Measurements from ENCODE around the gene FMO5.

DNA sequence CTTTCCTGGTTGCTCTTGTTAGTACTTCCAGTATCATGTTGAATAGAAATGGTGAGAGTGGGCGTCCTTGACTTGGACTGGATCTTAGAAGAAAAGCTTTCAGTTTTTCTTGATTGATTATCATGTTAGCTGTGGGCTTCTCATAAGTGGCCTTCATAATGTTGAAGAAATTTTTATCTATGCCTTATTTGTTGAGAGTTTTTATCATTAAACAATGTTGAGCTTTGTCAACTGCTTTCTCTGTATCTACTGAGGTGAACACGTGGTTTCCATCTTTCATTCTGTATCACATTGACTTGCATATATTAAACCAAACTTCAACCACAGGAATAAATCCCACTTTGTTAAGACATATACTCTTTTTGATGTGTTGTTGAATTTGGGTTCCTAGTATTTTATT lies 82.3 kb downstream of the FMO5 start:
- TF ChIP-seq, protein P1, sequence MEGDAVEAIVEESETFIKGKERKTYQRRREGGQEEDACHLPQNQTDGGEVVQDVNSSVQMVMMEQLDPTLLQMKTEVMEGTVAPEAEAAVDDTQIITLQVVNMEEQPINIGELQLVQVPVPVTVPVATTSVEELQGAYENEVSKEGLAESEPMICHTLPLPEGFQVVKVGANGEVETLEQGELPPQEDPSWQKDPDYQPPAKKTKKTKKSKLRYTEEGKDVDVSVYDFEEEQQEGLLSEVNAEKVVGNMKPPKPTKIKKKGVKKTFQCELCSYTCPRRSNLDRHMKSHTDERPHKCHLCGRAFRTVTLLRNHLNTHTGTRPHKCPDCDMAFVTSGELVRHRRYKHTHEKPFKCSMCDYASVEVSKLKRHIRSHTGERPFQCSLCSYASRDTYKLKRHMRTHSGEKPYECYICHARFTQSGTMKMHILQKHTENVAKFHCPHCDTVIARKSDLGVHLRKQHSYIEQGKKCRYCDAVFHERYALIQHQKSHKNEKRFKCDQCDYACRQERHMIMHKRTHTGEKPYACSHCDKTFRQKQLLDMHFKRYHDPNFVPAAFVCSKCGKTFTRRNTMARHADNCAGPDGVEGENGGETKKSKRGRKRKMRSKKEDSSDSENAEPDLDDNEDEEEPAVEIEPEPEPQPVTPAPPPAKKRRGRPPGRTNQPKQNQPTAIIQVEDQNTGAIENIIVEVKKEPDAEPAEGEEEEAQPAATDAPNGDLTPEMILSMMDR (conservative IDR thresholded peaks at IDR 0.05; ENCODE audit: low read depth in 2 of 2) = no peak
- TF ChIP-seq ZNF331 (CRISPR knock-in tag; IDR thresholded peaks at IDR 0.05; ENCODE audit: low read depth) (no peak), POLR2AphosphoS5 (IDR thresholded peaks at IDR 0.05; ENCODE audit: low read depth) (no peak), EZH2 (IDR thresholded peaks at IDR 0.05; ENCODE audit: low read depth, unreplicated experiment) (no peak), JUNB (IDR thresholded peaks at IDR 0.05; ENCODE audit: unreplicated experiment) (no peak), EZH2phosphoT487 (IDR thresholded peaks at IDR 0.05; ENCODE audit: unreplicated experiment) (no peak), STAT1 (IDR thresholded peaks at IDR 0.05; ENCODE audit: unreplicated experiment) (no peak), NANOG (IDR thresholded peaks at IDR 0.05; ENCODE audit: borderline replicate concordance) (no peak)
- TF ChIP-seq, protein P2, sequence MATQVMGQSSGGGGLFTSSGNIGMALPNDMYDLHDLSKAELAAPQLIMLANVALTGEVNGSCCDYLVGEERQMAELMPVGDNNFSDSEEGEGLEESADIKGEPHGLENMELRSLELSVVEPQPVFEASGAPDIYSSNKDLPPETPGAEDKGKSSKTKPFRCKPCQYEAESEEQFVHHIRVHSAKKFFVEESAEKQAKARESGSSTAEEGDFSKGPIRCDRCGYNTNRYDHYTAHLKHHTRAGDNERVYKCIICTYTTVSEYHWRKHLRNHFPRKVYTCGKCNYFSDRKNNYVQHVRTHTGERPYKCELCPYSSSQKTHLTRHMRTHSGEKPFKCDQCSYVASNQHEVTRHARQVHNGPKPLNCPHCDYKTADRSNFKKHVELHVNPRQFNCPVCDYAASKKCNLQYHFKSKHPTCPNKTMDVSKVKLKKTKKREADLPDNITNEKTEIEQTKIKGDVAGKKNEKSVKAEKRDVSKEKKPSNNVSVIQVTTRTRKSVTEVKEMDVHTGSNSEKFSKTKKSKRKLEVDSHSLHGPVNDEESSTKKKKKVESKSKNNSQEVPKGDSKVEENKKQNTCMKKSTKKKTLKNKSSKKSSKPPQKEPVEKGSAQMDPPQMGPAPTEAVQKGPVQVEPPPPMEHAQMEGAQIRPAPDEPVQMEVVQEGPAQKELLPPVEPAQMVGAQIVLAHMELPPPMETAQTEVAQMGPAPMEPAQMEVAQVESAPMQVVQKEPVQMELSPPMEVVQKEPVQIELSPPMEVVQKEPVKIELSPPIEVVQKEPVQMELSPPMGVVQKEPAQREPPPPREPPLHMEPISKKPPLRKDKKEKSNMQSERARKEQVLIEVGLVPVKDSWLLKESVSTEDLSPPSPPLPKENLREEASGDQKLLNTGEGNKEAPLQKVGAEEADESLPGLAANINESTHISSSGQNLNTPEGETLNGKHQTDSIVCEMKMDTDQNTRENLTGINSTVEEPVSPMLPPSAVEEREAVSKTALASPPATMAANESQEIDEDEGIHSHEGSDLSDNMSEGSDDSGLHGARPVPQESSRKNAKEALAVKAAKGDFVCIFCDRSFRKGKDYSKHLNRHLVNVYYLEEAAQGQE (IDR thresholded peaks at IDR 0.05; ENCODE audit: unreplicated experiment) = no peak

Data from GM23338 (cell line).